SK-N-MC (cell line): ENCODE data around the gene TIGD2.

Source experiments
- EZH2 ChIP-seq: fragments of 200-600 bp; sonication (generic); IDR thresholded peaks from one replicate; pipeline ENCODE4 v1.6.1; 2017; ENCODE audit warnings: antibody characterized with exemption
- POLR2AphosphoS5 ChIP-seq: IDR thresholded peaks from 2 replicates; pipeline ENCODE4 v1.6.1; 2012; ENCODE audit warnings: mild to moderate bottlenecking, low read depth, low read length, borderline replicate concordance

DNA sequence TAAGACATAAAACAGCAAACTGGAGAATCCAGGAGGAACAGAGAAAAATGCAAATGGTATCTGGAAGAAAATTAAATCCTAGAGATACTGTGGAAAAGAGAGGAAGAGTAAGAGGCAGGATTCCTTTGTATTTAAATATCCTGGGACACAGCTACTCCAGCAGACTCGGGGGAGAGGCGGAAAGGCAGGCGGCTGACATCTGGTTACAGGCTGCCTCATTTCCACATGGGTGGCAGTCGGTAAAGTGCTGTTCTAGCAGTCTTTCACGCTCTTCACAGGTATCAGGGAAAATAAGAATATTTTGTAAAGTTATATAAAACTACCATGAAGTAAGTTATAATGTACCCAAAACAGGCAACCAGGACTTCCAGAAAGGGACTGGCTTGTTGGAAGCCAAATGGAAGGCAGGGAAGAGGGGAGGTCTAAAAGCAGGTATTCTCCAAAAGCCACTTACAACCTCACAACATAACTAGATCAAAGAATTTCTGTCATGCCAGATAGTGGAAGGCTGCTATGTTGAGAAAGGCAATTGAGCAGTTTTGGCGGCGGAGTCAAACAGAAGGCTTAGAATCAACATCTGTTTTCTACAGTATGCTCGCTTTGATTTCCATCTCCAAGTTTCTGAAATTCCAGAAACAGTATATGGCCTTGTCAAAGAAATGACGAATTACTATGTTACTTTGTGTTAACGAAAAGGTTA, 1.3 kb upstream of the TIGD2 start:
- TF ChIP-seq EZH2 = no peak
- TF ChIP-seq POLR2AphosphoS5 = no peak
